IPS-NIHi11 (cell line): Measurements from ENCODE around the gene SIRPG.

Experiments
- DNase-seq: peaks from one replicate; pipeline ENCODE4 v3.0.0; 2012; ENCODE audit warnings: mixed read lengths, low spot score

The SIRPG gene

GRCh38 chr20:1595333-1595732 is 62.2 kb downstream of the SIRPG start:
- DNase-seq = no peak

GRCh38 chr20:1588533-1589460 is 68.8 kb downstream of the SIRPG start:
- no peak for DNase-seq

GRCh38 chr20:1587781-1588532 is 69.6 kb downstream of the SIRPG start:
- DNase-seq = no peak

- no peak for DNase-seq
Measured at GRCh38 chr20:1579488-1579887, 78.1 kb downstream of the SIRPG start.
